NCI-H69 (cell line): ENCODE measurements around the gene NKG7.

Experiments used
- DNase-seq: peaks from one replicate; lab custom pipeline; 2025; lab: John Stamatoyannopoulos, UW

Gene NKG7

GRCh38 chr19:51361239-51361638 lies 11.2 kb downstream of the NKG7 start:
- no peak for DNase-seq

- DNase-seq: no peak
Observed at GRCh38 chr19:51359294-51359693, 13.2 kb downstream of the NKG7 start.

GRCh38 chr19:51357952-51358351 lies 14.5 kb downstream of the NKG7 start:
- no peak for DNase-seq

- DNase-seq: no peak
Observed at GRCh38 chr19:51356159-51356801, 16.2 kb downstream of the NKG7 start.

- no peak for DNase-seq
Observed at GRCh38 chr19:51354742-51355148, 17.7 kb downstream of the NKG7 start.

- no peak for DNase-seq
Observed at GRCh38 chr19:51354103-51354741, 18.2 kb downstream of the NKG7 start.

GRCh38 chr19:51352783-51353360 lies 19.6 kb downstream of the NKG7 start:
- DNase-seq: no peak

GRCh38 chr19:51351266-51351990 lies 21.0 kb downstream of the NKG7 start:
- DNase-seq: no peak

- DNase-seq: no peak
Observed at GRCh38 chr19:51347209-51347928, 25.1 kb downstream of the NKG7 start.

GRCh38 chr19:51346742-51347141 lies 25.7 kb downstream of the NKG7 start:
- DNase-seq: no peak

- no peak for DNase-seq
Observed at GRCh38 chr19:51345076-51345620, 27.3 kb downstream of the NKG7 start.

- no peak for DNase-seq
Observed at GRCh38 chr19:51342631-51343569, 29.6 kb downstream of the NKG7 start.

- no peak for DNase-seq
Observed at GRCh38 chr19:51341976-51342580, 30.4 kb downstream of the NKG7 start, which contains the start of gene VSIG10L. VSIG10L (minus strand) TSS chr19:51342139; CDS start chr19:51342124, 15 bp downstream.

- no peak for DNase-seq
Observed at GRCh38 chr19:51341066-51341465, 31.4 kb downstream of the NKG7 start.

GRCh38 chr19:51339687-51340656 lies 32.5 kb downstream of the NKG7 start:
- DNase-seq: peak; percentile 26

GRCh38 chr19:51339313-51339686 lies 33.2 kb downstream of the NKG7 start:
- DNase-seq: no peak

GRCh38 chr19:51338563-51339312 lies 33.7 kb downstream of the NKG7 start:
- DNase-seq: peak; percentile 52

GRCh38 chr19:51337861-51338562 lies 34.4 kb downstream of the NKG7 start:
- DNase-seq: no peak
